HepG2 (cell line): Measurements from ENCODE around the gene CLEC11A.
"Not testable (repeated sequence)": the region's sequence is repeated elsewhere in the genome, so short reads cannot be mapped to it uniquely, and the experiment has no call there.

Source experiments
- CTCF ChIP-seq: sonication (generic); formaldehyde crosslinking; IDR thresholded peaks from 2 replicates; pipeline ENCODE4 v1.5.0; 2020; ENCODE audit warnings: mild to moderate bottlenecking, missing genetic modification reagents, moderate library complexity
- FOXP1 ChIP-seq, 2 experiments: fragments of 450-650 bp in 1 of 2; IDR thresholded peaks; 2 replicates each; pipeline ENCODE4 v1.6.1; 2017 to 2018; ENCODE audit warnings: antibody characterized with exemption in 1 of 2
- HINFP ChIP-seq: sonication (generic); formaldehyde crosslinking; IDR thresholded peaks from 2 replicates; pipeline ENCODE4 v1.4.0; 2020; ENCODE audit warnings: low read depth, mild to moderate bottlenecking, missing genetic modification reagents
- POLR2A ChIP-seq, 2 experiments: IDR thresholded peaks; 2 replicates each; pipeline ENCODE4 v1.6.1; 2011; ENCODE audit warnings: low read depth in 2 of 2, low read length in 2 of 2, mild to moderate bottlenecking in 1 of 2, moderate library complexity in 1 of 2; ENCODE audit not compliant: insufficient read depth in 1 of 2
- ZNF264 ChIP-seq: sonication (generic); formaldehyde crosslinking; IDR thresholded peaks from 2 replicates; pipeline ENCODE4 v1.4.0; 2020; ENCODE audit warnings: missing genetic modification reagents
- ZNF296 ChIP-seq: sonication (generic); formaldehyde crosslinking; conservative IDR thresholded peaks from 2 replicates; pipeline ENCODE4 v1.5.0; 2020; ENCODE audit warnings: mild to moderate bottlenecking, missing genetic modification reagents

- not testable (repeated sequence) for TF ChIP-seq HINFP (CRISPR knock-in tag); POLR2A (IDR thresholded peaks at IDR 0.05; ENCODE audit: insufficient read depth in 1 of 2, low read depth in 2 of 2, low read length in 2 of 2); ZNF296; CTCF (CRISPR knock-in tag); FOXP1 (IDR thresholded peaks at IDR 0.05); FOXP1 (CRISPR knock-in tag; IDR thresholded peaks at IDR 0.05); ZNF264 (CRISPR knock-in tag)
Observed at GRCh38 chr19:50767263-50767662, 44.1 kb downstream of the CLEC11A start.
